Skeletal muscle cell (primary cell): ENCODE data around the gene KLHL10.

Experiments
- DNase-seq: peaks from one replicate; pipeline ENCODE4 v3.0.0-alpha.2; 2010; ENCODE audit warnings: low read depth
- H3K4me3 ChIP-seq: 2 replicates; pipeline ENCODE4 v1.5.1; 2011; ENCODE audit warnings: low read depth, mild to moderate bottlenecking, control low read depth, low read length, moderate library complexity

KLHL10 gene

GRCh38 chr17:41885733-41886132 lies 48.1 kb downstream of the KLHL10 start:
- H3K4me3 ChIP-seq = no peak overlapping the region
- no peak for DNase-seq

- no peak for DNase-seq
- H3K4me3 ChIP-seq = no peak overlapping the region
Measured at GRCh38 chr17:41888332-41888965, 50.8 kb downstream of the KLHL10 start.

GRCh38 chr17:41891135-41892020 lies 53.8 kb downstream of the KLHL10 start:
- H3K4me3 ChIP-seq = no peak overlapping the region
- DNase-seq = no peak

- no peak overlapping the region for H3K4me3 ChIP-seq
- DNase-seq = no peak
Measured at GRCh38 chr17:41892021-41892376, 54.4 kb downstream of the KLHL10 start.

DNA sequence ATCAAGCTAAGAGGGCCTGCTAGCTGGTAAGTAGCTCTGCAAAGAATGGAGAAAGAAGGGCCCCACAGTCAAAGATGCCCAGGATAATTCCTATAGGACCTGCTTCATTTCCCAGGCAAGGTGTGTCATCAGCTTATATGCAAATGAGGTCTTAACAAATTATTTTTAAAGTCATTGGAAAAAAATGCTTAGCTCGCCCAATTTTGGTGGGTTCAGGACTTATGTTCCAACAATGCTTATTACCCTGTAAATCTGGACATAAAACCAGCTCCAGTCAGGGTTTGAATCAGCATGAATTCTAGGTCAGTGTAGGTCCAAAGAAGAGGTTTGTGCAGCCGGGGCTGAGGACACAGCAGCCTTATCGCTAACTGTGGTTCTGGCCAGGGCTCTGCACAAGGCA lies 55.8 kb downstream of the KLHL10 start:
- no peak for DNase-seq
- H3K4me3 ChIP-seq = no peak overlapping the region

- no peak overlapping the region for H3K4me3 ChIP-seq
- DNase-seq = peak; percentile 61
Measured at GRCh38 chr17:41894791-41895331, 57.2 kb downstream of the KLHL10 start.

DNA sequence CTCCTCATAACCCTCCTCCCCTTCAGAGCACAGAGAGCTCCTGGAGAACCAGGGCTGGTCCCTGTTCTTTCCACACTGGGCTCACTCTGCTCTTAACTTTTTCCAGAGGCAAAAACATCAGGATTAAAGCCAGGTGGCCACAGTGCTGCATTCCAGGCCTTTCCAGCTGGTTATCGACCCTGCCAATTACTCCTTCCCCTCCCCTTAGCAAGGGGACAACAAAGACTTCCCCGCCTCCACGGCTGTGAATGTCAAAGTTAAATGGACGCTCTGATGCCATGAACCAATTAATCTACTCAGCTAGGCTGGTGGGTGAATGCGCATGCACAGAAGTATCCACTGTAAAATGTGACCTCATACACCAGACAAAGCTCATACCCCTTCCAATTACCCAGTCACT lies 58.0 kb downstream of the KLHL10 start:
- no peak for DNase-seq
- no peak overlapping the region for H3K4me3 ChIP-seq

GRCh38 chr17:41896726-41897125 lies 59.1 kb downstream of the KLHL10 start:
- DNase-seq = no peak
- no peak overlapping the region for H3K4me3 ChIP-seq
